GM19035 (cell line): ENCODE results near the gene CRADD.

Experiments used
- ATAC-seq: cut with Tn5 transposase; IDR thresholded peaks from one replicate; pipeline ENCODE4 v1.9.1; 2021; ENCODE audit not compliant: unreplicated experiment

CRADD gene

DNA sequence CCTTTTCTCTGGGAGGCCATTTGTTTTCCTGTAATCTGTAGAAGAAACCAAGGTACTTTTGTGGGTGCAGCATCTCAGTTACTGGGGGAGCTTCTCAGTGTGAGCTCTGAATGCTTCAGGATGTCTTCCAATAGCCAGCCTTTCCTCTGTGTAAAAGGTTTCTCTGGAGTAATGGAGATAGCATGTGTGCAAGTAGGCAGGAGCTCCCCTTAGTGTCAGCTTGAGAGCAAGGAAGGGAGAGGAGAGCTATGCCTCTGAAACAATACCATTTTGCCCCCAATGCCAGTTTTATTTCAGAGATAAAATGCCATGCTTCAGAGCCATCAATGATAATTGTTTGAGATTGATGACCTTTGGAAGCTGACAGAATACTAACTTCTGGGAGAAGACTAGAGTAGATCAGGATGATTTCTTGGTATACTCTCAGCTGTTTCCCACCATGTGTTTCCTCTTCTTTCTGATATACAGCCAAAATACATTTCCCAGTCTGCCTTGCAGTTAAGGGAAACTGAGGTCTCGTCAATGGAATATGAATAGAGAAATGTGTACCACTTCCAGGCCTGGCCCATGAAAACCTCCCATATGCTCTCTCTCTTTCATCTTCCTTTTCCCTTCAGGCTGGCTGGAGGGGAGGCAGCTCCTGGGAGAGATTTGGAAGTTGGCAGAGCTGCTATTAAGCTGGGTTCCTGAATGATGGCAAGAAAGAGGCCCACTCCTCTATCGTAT, 125.7 kb downstream of the CRADD start:
- no peak for ATAC-seq

DNA sequence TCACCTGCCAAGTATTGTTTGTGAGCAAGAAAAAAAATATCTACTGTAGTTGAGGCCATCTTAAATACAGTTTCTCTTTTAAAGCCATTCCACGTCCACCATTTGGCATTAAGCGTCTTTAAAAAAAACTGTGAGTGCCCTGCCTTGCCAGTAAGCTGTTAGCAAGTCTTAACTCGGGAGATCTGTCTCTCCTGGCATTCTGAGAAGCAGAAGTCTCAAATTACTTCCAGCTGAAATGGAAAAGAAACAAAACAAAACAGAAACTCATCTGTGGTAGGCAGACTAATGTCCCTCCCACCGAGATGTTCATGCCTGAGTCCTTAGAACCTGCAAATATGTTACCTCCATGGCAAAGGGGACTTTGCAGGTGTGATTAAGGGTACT, 126.2 kb downstream of the CRADD start:
- no peak for ATAC-seq

DNA sequence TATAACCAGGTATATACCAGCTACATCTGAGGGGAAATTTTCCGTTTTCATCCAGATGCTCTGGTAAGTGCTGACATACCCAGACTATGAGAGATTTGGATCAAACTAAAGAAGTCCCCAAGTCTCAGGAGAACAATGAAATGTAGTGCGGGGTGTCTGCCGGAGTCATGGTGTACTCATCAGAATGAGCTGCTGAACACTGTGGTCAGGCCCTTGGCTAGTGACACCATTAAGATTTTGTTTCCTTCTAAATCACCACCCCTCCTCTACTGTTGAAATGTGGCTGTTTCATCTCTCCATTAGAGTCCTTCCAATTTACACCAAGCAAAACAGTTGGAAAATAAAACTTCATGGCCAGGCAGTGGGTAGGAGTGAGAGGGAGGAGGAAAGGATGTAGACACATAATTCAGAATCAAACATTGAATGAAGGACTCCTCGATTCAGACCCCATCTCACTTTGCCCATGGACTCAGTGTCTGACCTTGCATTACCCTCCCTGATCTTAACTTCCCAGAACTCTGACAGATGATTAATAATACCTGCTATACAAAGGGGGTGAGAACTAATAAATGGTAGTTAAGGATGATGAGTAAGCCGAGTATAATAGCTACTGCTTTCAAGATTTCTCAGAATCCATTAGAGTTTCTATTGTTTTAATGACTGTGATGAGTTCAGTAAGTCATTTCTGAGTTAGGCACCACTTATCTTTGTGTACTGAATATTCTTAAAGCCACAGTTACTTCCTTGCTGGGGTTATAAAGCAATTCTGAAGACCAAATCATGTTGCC, 127.4 kb downstream of the CRADD start:
- no peak for ATAC-seq

DNA sequence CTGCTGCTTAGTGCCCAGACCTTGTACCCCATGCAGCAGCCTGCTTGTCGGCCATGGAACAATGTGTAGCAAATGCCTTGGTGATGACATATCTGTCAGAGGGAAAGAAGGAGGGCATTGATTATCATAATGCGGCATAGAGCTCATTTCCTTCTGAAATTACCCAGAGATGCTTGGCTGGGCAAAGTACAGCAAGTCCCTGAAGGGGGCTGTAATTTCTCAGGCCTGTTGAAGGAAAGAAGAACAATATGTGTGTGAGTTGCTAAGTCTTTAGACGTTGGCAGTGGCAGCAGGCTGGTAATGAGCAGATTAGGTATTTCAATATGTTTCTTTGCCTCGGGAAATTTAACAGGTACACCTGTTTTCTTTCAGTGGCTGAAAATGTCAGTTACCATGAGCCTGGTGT, 128.6 kb downstream of the CRADD start:
- no peak for ATAC-seq

DNA sequence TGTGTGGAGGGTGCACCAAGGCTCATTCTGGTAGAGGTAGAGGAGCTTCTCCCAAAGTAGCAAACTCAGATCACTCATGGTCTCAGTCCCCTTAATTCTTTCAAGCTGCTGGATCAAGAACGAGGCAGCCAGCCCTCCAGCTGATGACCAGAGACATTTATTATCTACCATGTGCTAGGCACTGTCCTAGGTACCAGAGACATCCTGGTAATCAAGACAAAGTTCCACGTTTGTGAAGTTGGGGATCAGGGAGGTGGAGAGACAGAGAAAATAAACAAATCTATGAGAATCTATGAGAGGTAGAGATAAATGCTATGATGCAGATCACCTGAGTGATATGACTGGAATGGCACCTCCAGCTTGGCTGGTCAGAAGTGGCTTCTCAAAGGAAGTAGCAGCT, 130.2 kb downstream of the CRADD start:
- no peak for ATAC-seq

DNA sequence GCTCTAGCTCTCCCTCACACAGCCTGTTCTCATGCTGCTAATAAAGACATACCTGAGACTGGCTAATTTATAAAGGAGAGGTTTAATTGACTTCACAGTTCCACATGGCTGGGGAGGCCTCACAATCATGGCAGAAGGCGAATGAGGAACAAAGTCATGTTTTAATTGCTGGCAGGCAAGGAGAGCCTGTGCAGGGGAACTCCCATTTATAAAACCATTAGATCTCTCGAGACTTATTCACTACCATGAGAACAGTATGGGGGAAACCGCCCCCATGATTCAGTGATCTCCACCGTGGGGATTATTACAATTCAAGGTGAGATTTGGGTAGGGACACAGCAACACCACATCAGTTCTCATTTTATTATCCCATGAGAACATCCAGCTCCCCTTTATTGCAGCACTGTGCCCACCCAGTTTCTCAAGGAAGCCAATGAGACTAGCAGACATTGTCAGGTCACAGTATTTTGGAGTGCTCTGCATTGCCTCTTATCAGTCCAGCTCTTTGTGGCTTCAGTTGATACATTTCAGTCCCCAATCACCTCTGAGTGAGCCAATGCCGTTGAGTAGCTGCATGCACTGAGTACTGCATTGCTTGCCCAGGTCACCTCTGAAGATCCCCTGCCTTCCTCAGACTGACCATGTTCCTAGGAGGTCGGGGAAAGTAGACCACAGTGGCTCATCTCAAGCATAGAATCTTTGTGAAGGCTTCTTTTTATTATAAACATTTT, 131.2 kb downstream of the CRADD start:
- ATAC-seq = no peak

DNA sequence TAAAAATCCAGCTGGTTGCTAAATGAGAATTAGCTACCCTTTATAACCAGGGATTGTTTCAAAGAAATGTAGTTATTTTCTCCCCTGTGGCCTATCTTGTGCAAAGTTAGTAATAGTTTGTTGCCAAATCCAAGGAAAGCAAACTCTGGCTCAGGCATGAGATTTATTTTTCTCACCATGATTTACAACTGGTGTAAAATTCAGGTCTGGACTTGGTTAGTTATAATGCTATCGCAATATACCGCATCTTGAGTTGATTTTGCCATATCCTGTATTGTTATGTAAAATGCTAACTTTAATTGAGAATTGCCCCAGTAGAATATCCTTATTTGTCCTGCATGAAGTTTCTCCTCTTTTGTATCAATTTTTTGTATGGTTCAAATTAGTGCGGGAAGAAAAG, 135.5 kb downstream of the CRADD start:
- ATAC-seq = no peak

DNA sequence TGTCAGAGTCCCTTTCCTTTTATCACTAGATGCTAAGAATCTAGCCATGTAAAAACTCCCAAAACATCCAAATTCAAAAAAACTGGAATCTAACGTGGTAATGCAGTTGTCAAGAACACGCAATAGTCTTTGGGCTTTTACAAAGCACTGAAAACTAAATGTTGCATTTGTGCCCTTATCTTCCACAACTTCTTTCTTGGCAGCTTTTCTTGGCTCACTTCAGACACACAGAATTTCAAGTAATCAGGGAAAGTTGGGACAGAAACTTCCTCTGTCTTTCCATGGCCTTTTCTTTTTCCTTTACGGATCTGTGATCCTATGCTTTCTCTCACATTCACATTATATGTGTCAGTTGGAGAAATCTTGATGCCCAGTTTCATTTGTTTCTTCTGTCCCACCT, 136.0 kb downstream of the CRADD start:
- ATAC-seq = no peak

DNA sequence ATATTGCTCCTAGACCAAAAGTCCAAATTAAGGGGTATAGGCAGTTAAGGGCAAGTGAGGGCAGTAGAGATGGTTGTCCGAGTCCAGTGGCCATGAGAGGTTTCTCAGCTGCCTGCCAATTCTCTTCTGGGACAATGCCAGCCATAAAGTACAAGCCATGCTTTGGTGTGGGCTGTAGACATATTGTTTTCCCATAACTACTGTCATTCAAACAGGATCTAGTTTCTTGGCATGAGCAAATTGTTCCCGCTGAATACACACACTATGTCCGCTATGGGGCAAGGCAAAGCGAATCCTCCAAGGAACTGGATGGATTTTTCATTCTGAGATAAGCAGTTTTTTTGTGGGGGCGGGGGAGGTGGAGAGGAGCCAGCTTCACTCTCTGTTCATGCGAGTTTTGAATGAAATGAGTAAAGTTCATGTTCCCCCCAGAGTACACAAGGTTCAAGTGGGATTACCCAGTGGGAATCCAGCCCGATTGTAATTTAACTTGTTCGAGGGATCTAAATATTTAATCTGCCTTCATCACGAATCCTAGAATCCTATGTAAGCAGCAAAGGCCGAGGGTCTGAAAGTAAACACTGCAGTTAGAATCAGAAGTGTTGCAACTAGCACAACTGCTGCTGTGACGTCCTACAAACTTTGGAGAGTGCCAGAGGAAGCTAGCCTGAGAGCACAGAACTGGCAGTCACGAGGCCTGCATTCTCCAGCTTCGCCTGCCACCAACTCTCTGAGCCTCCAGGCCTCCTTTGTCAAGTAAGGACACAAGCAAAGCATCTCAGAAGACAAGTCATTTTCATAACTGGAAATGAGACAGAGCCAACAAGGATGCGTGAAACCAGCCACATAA, 137.0 kb downstream of the CRADD start:
- ATAC-seq = no peak

DNA sequence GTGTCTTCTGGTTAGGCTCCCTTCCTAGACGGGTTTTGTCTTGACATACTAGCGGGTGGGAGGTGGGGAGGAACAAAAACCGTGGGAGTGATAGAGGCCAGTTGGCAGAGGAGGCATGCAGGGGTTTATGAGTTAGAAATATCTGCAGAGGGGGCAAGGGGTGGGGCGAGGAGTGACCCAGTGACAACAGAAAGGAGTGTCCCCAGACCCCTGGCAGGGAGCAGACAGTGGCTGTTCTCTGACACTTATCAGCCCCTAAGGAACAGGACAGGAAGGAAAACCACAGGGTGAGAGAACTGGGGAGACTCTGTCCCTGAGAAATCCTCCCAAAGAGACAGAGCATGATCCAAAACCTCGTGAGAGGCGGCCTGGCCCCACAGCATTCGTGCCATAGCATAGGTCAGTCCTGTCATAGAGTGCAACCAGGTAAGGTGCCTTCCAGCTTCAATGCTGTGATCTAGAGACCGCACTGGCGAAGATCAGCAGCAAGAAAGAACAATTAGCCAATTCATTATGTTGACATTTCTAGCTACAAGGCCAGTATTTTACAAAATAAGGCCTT, 141.4 kb downstream of the CRADD start:
- ATAC-seq = no peak

DNA sequence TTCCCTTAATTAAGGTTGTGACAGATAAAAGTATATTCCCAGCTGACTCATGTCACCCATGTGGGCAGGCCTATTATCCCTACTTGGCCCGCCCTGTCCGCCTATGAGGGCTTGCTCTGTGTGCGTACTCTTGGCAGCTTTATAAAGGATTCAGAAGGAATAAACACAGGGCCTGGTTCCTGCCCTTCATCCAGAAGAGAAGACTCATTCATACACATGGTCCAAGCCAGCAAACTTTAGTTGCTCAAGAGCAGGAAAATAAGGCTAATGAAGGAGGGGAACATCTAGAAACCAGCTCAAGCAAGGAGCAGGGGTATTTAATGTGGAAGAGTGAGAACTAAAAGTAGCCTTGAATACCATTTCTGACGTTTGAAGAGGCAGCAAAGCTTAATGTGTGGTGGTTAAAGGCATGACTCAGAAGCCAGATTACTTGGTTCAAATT, 141.9 kb downstream of the CRADD start:
- ATAC-seq = no peak

DNA sequence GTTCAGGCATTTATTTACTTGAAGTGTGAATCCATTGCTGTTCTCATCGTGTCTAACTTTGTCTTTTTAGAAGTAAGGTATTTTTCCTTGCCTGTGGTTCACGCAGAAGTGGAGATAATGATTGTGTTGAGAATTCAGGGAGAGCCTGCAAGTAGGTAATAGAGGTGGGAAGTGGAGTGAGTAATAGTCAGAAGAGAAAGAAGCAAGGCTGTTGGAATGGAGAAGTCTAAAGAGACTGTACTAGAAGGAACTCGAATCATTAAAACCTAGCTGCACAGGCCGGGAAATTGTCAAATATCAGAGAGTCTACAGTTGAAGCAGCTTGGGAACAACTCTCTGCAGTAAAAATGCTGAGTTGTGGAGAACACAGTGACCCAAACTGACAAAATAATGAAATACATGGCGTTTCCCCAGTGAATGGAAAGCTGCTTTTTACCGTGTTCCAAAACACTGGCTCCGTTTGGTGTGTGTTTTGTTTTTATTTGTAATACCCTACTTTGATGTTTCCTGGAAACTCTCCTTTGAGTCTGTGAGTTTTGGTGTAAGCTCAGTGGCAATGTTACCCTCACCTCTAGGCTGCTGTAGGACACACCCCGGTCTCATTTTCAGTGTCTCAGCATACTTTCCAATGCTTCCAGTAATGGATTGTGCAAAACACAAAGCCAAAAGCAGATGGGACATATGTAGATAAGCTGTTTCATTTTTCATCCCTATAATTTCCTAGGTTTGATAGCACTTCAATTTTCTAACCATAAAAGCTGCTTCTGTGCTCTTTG, 146.6 kb downstream of the CRADD start:
- no peak for ATAC-seq

DNA sequence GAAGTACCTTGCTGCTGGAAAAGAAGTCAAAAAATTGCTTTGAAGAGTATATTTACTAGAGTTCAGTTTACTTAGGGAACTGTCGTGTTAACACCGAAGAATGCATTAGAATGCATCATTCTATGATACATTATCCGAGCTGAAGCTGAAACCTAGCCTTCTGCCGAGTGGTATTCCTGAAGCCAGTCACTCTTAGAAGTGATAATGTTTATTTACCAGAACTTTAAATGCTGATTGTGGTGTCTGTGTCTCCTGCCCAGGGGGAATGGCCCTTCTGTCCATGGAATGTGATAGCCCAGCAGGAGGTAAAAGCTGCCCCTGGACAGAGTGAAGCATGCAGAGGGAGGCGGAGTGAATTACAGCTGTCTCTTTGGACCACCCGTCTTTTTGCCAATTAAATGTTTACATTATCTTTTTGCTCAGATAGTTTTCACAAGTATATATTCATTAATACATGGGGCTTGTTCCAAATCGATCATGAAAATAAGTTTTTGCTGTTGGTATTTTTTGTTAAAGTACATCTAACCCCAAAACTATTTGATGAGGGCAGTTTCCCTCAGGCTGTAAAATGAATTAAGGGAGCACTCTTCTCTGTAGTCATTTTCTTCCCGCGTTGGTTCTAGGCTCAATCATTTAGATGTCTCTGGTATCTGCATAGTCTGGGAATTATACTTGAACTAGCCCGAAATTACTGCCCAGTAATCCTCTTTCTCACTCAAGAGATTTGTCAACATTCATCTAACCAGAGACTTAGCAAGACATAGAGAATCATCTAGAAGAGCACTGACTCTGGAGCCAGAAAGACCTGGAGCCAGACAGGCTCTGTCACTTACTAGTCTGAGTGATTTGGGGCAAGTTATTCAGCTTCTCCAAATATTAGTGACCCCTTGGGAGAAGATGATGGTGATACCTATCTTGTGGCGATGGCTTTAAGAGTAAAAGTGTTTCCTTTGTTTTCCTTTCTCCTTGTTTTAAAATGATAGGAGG, 147.6 kb downstream of the CRADD start:
- no peak for ATAC-seq

DNA sequence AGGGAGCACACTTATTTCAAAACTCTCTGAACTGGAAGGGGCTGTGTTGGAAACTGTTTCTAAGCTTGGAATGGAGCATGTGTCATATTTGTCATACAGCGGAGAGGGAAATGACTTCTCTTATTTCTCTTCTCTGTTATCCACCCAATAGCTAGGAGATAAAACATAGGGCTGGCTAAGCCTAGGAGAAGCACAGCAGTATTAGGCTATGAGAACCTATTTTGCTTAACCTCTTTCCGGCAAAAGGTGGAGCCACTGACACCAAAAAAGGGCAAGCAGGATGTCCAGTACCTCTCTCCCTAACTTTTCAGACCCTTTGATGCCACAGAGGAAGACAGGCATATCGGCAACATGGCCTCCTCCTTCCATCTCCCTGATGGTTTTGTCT, 148.3 kb downstream of the CRADD start:
- no peak for ATAC-seq

DNA sequence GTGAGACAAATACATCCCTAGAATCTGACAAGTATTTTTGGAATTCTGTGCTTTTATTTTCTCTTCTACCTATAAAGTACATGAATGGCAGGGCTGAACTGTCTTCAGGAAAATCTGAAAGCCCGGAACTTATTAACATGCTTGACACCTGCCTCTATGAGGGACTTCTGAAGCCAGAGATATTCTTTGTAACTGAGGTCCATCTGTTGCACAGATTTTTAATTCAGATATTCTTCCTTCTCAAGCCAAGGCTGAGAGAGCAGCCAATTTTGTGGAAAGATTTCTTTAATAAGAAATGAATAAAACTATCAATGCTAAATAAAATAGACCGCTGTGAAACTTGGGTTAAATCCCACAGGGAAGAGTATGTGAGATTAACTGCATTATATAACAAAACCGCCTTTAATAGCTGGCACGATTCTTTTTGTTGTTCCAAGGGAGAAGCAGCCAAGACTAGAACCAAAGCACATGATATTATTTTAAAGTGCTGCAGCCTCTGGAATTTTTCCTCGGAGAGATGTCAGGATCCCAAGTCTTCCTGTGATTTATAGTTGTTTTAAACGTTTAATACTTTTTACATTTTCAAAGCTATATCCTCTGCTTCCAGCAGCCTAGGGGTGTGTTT, 148.9 kb downstream of the CRADD start:
- no peak for ATAC-seq

DNA sequence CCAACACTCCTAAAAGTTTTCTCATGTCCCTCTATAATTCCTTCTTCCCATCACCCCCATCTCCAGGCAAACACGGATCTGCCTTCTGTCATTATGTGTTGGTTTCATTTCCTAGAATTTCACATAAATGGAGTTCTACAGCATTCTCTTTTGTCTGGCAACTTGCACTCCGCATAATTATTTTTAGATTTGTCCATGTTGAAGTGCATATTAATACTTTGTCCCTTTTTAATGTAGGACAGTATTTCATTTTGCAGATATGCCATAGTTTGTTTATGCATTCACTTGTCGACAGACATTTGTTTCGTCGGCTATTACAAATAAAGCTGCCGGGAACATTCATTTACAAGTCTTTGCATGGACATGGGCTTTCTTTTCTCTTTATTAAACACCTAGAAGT, 150.0 kb downstream of the CRADD start:
- no peak for ATAC-seq

DNA sequence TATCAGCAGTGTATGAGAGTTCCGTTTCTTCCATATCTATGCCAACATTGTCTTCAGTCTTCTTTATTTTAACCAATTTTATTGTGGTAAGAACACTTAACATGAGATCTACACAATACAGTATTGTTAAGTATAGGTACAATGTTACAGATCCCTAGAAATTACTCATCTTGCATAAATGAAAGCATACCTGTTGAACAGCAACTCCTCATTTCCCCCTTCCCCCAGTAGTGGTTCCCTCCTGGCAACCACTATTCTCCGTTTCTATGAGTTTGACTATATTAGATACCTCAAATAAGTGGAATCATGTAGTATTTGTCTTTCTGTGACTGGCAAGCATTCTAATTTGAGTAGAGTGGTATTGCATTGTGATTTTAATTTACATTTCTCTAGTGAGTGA, 150.5 kb downstream of the CRADD start:
- no peak for ATAC-seq

DNA sequence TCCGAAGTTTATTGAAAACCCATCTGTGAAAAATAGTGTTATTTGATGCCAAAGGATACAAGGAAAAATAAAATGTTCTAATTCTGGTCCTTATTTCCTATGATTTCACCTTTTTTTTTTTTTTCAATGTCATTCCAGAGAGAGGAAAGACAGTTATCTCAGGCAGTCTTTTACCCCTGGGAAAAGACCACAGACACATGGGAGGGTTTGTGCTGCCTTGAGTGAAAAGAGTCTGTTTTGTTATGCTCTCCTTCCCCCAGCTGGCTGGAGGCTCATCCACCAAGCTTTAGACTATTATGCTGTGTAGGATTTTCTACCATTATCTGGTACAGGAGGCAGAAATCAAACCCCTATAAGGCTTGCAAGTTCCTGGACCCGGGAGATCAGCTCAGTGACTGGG, 151.8 kb downstream of the CRADD start:
- no peak for ATAC-seq
